ENCODE results near the gene RDM1.
A peak's percentile ranks its signal among the peaks of the same experiment; 100 is the strongest.
"Not testable (repeated sequence)": the region's sequence is repeated elsewhere in the genome, so short reads cannot be mapped to it uniquely, and the experiment has no call there.

RDM1 gene, protein sequence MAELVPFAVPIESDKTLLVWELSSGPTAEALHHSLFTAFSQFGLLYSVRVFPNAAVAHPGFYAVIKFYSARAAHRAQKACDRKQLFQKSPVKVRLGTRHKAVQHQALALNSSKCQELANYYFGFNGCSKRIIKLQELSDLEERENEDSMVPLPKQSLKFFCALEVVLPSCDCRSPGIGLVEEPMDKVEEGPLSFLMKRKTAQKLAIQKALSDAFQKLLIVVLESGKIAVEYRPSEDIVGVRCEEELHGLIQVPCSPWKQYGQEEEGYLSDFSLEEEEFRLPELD

DNA sequence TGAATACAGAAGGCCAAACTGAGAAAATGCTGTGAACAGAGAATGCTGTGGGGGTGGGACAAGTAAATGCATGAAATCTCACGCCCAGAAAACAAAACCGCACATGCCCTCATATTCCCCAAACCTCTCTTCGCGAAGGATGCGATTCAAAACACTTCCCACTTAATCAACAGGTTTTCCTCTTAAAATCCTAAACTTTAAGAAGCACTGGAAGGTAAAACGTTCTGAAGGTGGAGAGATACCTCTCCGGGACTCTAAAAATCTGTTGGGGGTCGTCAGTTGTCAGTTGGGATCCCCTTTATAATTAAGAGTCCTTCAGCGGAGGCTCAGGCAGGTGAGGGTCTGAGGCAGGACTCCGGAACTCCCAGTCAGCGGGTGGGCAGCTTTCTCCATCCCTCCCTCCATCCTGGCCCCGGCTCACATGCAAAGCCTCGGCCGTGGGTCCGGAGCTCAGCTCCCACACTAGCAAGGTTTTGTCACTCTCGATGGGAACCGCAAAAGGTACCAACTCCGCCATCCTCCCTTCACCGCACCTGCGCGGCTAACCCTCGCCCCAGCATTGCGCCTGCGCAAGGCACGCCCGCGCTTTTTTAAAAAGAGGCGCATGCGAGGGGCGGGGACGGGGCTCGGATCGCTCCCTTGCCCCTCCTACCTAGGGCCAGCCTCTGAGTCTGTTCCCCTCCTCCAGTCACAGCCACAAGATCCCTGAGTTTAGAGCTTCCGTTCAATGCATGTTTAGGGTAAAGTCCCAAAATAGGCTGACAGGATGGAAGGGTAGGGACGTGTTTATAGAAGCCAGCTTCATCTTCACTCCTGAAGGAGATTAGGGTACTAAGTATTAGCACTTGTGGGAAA, at the start of gene RDM1:
TSS of gene RDM1 (minus strand) at position 563 of the 855 bp plus-strand sequence. CDS start at position 517, 46 bp downstream.
- peak; percentile 82 for DNase-seq

DNA sequence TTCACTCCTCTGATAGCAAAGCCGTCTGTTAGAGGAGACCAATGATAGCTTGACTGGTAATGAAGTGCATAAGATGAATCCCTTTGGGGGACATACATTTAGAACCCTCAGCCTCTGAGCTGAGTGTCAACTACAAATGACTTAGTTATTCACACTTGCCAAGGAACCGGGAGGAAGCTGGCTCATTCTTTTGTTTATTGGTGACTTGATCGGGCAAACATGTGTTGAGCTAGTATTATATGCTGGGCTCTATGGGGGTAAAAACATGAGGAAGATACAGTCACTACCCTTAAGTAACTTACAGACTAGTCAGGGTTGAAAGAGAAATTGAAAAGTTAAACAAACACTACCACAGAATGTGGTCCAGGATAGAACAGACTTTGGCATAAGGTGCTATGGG, 47.8 kb upstream of the RDM1 start:
- no peak for DNase-seq

- no peak for DNase-seq
Measured at GRCh38 chr17:35977509-35977908, 46.9 kb upstream of the RDM1 start.

DNA sequence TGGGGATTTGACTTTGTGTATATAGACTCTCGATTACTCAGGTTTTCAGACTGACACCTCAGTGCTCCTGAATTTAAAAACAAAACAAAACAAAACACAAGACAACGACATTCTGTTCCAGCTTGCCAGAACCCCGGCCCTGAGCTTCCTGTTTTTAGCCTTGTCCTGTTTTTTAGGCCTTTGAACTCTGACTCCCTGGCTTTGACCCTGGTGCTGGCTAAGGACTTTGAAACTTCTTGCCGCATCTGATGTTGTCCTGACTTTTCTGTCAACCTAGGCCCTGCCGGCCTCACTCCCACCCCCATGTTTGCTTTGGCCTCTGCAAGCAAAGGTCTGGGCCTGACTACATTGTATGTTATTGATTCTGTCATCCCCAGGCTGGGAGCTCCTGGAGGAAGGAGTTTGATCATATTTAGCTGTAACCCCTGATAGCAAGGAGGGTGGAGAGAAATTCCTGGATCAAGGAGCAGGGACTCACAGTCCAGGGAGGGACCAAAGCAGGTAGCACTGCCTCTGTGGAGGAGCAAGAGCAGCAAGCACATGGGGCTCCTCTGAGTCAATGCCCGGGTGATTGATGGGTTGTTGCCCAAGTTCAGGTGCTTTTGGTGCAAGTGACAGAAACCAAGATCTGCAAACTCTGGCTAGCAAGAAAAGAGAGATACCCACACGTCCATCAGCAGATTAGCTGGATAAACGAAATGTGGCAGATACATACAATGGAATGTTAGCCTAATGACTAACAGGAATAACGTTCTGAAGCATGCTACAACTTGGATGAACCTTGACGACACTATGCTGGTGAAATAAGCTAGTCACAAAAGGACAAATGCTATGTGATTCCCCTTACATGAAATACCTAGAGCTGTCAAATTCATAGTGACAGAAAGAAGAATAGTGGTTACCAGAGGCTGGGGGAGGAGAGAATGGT, 43.0 kb upstream of the RDM1 start:
- no peak for DNase-seq

DNA sequence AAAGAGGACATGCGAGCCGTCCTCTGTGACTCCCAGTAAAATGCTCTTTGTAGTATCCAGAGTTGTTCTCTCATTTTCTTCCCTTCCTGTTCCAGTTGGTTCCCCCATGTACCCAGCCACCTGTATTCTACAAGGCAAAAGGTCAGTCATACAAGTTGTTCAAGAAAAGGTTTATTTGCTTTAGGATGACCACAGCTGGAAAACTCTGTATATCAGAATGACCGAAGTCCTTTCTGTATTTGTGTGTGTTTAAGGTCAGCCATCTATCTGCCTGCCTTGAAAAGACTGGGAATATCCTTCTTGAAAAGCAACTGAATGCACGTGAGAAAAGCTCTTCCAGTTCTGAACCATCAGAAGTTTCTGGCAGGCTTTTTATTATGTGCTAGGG, 42.4 kb upstream of the RDM1 start:
- no peak for DNase-seq

DNA sequence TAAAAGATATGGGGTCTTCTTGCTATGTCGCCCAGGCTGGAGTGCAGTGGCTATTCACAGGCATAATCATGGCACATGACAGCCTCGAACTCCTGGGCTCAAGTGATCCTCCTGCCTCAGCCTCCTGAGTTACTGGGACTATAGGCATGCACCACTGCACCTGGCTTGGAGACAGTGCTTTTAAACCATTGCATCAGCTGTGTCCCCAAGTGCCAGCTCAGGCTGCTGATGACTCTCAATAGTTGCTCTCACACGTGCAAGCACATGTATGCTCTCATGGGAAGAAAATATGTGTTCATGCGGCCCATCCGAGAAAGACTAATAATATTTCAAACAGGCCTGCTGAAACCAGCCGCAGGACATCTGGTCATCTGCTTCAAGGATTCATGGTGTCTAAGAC, 42.0 kb upstream of the RDM1 start:
- DNase-seq, result no peak

- DNase-seq, result no peak
Measured at GRCh38 chr17:35972066-35972465, 41.5 kb upstream of the RDM1 start.

DNA sequence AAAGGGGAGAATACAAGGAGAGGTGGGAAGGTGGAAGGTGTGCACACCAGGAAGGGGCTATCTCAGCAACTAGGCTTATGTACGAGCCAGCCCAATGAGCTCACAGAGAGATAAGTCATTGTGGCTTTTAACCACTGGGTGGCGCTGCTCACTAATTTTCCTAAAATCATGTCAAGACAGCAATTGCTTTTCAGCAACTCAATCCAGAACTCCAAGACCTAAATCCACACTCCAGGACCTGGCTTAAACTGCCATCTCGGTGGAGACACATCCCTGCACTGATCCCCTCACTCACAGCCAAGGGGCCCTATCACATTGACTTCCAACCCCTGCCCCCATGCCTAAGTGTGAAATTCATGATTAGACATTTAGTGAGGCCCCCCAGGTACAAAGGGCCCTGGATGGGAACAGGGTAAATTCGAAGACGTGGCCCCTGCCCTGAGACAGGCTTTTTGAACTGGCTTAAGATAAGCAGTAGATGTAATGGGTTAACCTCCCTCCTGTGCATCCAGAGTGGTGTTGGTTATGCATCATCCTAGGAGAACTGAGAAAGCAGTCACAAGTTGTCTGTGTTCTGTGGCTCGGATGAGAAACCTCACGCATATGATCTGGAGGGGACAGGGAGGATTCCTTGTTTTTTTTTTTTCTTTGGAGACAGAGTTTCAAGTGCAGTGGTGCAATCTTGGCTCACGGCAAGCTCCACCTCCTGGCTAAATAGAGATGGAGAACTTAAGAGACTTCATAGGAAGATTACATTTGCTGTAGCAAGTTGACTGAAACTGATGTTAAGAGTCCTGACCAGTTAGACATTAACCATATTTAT, 39.2 kb upstream of the RDM1 start:
- DNase-seq, result peak; percentile 78

DNA sequence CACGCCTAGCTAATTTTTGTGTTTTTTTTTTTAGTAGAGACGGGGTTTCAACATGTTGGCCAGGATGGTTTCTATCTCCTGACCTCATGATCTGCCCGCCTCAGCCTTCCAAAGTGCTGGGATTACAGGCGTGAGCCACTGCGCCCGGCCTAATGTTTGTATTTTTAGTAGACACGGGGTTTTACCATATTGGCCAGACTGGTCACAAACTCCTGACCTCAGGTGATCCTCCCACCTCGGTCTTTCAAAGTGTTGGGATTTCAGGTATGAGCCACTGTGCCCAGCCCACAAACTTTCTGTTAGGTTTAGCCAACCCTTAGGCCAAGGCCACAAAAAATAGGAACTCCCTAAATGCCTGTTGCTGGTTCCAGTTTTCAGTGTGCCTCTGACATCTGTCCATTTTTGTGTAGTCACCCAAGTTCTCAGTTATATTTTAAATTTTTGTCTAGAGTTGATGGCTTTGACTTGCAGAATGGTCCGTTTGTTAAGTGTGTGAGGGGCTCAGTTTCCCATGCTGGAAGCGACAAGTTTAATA, 38.0 kb upstream of the RDM1 start:
- no peak for DNase-seq

GRCh38 chr17:35965272-35965671, 34.7 kb upstream of the RDM1 start:
- DNase-seq, result no peak

DNA sequence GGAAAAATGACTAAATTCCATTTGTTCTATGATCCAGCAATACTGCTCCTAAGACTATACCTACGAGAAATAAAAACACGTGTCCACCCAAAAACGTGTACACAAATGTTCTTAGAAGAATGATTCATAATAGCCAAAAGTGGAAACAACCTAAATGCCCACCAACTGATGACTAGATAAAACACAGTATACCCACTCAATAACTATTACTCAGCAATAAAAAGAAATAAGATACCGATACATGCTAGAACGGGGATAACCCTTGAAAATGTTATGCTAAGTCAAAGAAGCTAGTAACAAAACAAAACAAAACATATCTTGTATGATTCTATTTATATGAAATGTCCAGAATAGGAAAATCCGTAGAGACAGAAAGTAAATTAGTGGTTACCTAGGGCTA, 33.1 kb upstream of the RDM1 start:
- DNase-seq, result no peak

DNA sequence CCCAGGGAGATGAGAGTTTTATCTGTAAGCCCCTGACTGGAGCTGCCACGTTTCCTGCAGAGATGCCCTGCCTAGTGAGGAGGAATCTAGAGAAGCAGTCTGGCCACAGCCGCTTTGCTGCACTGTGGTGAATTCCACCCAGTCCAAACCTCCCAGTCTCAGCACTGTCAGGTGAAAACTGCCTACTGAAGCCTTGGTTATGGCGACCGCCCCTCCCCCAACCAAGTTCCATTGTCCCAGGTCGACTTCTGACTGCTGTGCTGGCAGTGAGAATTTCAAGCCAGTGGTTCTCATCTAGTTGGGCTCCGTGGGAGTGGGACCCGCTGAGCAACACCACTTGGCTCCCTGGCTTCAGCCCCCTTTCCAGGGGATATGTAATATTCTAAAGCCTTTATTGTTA, 23.1 kb upstream of the RDM1 start:
- no peak for DNase-seq

DNA sequence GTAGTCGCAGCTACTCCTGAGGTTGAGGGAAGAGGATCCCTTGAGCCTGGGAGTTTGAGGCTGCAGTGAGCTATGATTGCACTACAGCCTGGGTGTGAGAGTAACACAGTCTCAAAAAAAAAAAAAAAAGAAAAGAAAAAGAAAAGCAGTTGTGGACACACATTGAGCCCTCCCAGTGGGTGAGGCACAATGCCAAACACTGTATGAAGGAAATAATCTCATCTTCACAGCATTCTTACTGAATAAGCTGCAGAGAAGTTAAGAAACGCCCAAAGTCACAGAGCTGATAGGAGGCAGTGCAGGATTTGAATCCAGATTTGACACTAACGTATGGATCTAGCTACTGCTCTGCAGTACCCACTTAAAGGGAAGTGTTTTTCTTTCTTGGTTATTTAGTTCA, 18.8 kb upstream of the RDM1 start:
- DNase-seq, result no peak

DNA sequence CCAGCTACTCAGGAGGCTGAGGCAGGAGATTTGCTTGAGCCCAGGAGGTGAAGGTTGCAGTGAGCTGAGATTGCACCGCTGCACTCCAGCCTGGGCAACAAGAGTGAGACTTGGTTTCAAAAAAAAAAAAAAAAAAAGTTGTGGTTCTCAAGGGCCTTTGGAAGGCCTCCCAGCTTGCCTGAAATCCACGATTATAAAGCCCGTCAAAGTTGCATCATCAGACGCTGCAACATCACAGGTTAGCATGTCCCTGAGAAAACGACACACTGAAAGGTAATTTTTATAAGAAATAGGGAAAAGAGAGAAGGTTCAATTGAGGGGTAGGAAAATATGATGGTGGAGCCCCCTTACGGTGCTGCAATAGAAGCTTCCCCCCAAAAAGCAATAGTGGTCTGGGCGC, 17.5 kb upstream of the RDM1 start:
- no peak for DNase-seq

- DNase-seq, result peak; percentile 19
Measured at GRCh38 chr17:35947156-35947585, 16.6 kb upstream of the RDM1 start.

DNA sequence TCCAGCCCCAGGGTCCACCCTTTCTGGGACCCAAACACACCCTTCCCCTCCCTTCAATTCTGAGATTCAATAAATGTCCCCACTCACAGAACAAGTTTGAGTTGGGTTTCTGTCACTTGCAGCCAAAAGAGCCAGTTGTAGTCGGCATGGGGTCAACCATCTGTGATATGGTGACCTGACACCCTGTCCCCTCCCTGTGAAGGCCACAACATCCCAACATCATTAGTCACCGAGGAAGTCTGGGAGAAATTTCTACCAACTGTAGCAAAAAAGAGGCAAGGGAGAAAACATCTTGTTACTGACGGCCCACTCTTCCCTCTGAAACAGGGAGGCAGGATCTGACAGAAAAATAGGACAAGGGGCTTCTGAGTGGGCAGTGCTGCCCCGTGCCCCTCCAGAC, 13.6 kb upstream of the RDM1 start:
- DNase-seq, result no peak

DNA sequence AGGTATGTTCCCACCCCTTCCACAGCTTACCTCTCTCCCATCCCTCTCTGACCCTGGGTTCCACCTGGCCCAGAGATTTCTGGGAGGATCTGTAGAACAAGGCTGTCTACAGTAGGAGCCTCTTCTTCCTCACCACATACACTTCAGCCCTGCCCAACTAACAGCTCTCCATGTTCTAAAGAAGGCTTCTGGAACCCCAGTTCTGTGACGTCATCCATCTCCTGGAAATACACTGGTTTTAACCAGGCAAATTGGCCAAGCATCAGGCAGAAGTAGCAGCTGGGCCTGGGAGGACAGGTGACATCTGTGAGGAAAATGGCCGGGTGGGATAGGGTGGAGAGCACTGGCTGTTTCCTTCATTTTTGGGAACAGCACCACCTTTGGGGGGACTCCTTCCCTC, 13.0 kb upstream of the RDM1 start, which contains the start of gene LYZL6:
TSS of gene LYZL6 (minus strand) at position 177 of the 400 bp plus-strand sequence. CDS start 4,357 bp downstream, outside the sequence.
- DNase-seq, result no peak

DNA sequence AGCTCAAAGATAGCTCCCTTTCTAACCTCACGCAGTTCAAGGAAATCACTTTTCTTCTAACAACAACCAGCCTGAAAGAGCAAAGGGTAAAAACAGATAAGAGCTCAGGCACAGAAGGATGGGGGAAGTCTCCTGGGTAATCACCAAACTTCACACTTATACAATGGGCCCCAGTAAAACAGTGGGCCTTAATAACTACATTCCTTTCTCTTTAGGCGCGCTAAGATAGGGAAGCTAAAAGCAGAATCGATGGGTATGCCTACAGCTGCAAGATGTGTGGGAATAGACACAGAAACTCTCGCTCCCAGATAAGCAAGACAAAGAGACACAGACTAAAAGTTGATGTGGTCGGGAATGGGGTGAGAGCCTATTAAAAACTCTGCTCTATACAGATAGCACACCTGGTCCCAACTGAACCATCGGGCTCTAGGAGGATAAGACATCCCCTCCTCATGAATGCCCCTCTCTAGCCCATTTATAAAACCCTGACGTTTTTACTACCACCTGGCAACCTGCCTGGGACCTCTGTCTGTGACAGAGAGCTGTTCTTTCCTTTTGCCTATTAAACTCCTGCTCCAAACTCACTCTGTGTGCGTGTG, 12.1 kb upstream of the RDM1 start:
- no peak for DNase-seq

DNA sequence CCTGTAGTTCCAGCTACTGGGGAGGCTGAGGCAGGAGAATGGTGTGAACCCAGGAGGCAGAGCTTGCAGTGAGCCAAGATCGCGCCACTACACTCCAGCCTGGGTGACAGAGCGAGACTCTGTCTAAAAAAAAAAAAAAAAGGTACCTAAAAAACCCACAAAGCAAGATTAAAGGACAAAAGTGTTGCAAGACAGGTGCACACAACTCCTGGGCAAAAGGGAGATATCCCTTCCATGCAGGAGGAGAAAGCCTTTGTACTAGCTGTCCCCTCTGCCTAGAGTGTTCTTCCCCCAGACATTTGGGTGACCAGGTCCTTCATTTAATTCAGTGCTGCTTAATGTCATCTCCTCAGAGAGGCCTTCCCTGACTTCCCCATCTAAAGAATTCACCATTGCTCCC, 7.9 kb upstream of the RDM1 start:
- not testable (repeated sequence) for DNase-seq

DNA sequence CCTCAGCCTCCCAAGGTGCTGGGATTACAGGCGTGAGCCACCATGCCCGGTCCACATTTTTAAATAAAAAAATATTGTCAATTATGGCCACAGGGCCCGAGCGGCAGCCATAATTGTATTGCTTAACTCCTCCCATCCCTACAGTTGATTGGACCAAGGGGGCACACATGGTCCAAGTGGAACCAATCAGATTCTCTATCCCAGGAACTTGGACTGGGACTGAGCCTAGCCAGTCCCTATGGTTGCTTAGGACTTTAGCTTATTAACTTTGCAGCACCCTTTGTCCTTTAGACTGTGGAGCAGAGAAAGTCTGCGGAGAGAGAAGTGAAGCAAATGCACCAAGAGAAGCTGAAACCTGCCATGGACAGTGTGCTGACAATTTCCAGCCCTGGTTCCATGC, 5.5 kb upstream of the RDM1 start:
- no peak for DNase-seq

DNA sequence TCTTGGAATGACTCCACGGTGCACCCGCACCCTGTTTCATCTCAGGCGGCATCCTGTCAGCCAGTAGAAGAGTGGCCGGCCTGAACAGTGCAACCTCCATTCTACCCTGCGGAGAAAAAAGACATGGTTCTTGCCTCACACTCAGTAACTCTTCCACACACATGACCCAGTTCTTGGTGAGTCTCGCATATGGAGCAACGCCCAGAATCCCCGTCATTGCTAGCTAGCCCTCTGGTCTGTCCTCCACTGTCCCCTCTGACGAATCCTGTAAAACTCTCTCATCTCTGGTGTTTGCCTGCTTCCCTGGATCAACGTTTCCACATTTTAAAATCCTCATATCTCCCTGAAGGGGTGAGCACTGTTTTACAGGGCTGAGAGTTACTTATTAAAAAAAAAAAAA, 4.2 kb upstream of the RDM1 start:
- no peak for DNase-seq

GRCh38 chr17:35932586-35932985, 2.0 kb upstream of the RDM1 start:
- no peak for DNase-seq

All from NCI-H1092 (cell line).